Iris pigment epithelial cell (primary cell): ENCODE measurements around the gene ORAI3.

Experiments used
- DNase-seq: peaks from one replicate; pipeline ENCODE4 v3.0.0-alpha.2; 2011; ENCODE audit warnings: low read depth

ORAI3 gene

GRCh38 chr16:30947859-30948666, 805 bp upstream of the ORAI3 start:
- peak; percentile 98 for DNase-seq

- peak; percentile 84 for DNase-seq
These were observed 1.0 kb downstream of the ORAI3 start for GRCh38 chr16:30949650-30950515.

DNA sequence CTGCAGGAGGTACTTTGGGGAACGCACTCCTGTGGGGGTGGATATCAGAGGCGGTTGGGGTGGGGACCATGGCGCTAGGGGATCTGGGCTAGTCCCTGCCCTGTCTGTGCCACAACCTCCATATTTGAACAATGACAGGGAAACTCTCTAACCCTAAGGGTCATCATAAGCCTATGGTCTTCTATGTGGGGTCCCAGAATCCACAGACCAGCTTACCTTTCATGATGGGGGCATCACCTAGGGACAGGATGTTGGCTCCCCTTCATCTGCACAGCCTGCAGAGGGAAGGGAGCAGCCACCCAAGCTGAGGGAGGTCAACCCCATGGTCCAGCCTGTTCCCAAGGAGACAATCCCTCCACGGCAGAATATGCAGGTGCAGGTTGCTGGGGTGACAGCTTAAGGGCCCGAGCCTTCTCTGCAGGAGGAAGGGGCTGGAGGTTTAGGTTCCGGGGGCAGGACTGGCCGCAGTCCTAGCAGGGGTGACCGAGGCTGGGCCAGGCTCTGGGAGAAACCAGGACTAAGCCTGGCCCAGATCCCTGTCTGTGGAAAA, 1.7 kb downstream of the ORAI3 start:
- no peak for DNase-seq

DNA sequence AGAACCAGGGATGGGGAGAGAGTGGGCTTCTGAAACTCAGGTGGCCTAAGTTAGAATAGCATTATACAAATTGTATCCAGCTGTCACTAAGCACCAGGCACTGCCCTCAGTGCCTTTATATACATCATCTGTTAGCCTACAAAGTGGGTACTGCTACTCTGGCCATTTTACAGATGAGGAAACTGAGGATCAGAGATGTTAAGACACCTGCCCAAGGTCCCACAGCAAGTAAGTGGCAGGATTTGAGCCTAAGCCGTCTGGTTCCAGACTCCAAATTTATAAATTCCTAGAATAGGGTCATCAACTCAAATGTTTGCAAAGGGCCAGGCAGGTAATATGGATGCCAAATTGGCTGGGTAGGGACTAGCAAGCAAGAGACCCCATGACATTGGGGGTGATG, 2.3 kb downstream of the ORAI3 start:
- no peak for DNase-seq

- peak; percentile 61 for DNase-seq
These were observed 2.9 kb downstream of the ORAI3 start for GRCh38 chr16:30951750-30952149.

- no peak for DNase-seq
These were observed 4.2 kb downstream of the ORAI3 start for GRCh38 chr16:30953111-30953510.

DNA sequence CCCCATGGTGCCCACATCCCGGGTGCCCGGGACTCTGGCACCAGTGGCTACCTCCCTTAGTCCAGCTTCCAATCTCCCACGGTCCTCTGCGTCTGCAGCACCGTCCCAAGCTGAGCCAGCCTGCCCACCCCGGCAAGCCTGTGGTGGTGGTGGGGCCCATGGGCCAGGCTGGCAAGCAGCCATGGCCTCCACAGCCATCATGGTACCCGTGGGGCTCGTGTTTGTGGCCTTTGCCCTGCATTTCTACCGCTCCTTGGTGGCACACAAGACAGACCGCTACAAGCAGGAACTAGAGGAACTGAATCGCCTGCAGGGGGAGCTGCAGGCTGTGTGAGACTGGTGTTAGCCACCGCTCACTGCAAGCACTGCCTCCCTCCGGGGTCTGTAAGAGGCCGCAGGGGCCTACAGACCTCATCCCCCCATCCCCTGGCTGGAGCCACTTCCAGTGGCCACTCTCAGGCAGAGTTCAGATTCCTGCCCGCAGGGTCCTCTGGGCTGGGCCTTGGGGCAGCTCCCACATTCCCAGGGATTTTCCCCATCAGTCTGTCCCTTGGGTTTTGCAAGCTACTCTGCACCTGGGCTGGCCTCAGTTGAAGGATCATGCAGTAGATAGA, 4.8 kb downstream of the ORAI3 start:
- DNase-seq = peak; percentile 80

GRCh38 chr16:30954993-30955392, 6.1 kb downstream of the ORAI3 start:
- no peak for DNase-seq

GRCh38 chr16:30956601-30957455, 8.0 kb downstream of the ORAI3 start:
- peak; percentile 85 for DNase-seq

DNA sequence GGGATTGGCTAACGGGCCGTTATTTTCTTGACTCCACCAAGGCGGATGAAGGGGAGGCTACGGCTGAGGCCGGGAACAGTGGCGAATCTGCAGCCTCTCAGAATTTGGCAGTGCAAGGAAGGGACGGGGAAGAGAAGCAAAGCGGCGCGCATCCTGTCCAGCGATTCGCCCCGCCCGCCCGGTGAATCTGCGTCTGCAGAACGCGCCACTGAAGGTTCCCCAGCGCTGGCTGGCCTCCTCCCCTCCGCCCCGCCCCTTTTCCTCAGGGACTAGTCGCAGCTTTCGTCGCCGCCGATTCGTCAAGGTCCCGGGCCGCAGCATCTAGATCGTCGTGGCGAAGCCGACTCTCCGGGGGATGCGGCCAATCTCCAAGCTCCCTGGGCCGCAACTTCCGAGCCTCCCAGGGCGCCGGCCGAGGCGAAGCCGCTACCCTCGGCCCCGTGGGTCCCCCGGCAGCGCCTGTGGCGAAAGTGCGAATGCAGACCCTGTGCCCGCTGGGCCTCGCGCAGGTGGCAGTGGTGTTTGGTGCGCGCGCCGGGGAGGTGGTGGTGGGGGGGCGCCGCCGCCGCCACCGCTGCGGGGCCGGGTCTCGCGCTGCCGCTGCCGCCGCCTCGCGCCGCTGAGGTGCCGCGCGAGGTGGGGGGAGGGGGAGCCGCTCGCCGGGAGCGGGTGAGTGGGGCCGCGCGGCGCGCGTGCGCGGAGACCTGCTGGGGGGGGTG, 8.7 kb downstream of the ORAI3 start, which contains the start of gene SETD1A:
SETD1A (plus strand) TSS at position 299 of the 719 bp plus-strand sequence. CDS start 978 bp downstream, outside the sequence.
- peak; percentile 96 for DNase-seq

DNA sequence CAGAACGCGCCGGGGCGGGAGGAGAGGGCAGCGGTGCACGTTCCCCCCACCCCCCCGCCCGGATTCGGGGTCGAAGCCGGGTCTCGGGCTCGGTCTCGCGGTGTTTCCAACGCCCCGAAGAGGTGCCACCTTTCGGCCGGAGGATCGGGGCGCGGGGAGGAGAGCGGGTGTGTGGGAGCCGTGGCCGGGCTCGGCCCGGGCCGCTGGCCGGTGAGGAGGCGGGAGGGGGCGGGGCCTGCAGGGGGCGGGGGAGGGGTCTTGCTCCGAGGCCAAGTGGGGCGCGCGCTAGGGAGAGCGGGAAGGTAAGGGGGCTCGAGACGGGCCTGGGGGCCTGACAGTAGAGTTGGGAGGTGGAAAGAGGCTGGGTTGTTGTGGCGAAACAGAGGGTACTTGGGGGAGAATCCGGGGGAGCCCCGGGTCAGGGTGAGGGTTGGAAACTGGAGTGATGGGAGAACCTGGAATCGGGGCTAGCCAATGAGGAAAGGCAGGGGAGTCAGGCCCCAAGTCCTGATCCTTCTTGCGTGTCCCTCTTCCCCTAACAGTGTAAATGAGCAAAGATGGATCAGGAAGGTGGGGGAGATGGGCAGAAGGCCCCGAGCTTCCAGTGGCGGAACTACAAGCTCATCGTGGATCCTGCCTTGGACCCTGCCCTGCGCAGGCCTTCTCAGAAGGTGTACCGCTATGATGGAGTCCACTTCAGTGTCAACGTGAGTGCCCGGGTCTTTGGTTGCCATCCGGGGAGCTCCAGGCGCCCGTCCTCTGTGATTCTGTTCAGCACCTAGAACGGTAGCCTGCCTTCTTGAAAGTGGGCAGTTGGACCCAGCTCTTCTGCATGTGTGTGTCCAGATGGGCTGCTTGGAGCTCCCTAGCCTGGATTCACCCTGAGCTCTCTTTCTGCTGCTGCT, 9.6 kb downstream of the ORAI3 start:
- DNase-seq = peak; percentile 47

DNA sequence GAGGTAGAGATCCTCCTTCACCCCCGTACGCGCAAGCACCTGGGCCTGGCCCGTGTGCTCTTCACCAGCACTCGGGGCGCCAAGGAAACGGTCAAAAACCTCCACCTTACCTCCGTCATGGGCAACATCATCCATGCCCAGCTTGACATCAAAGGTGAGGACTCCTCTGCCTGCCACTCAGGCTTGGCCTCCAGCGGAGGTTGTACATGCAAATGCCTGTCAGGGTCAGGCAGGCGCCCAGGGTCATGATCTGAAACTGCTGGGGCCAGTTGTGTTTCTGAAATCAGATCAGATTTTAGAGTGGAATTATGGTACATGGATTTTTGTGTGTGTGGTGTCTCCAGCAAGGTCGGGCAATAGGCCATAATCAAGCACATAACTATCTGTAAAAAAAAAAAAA, 12.5 kb downstream of the ORAI3 start:
- no peak for DNase-seq

DNA sequence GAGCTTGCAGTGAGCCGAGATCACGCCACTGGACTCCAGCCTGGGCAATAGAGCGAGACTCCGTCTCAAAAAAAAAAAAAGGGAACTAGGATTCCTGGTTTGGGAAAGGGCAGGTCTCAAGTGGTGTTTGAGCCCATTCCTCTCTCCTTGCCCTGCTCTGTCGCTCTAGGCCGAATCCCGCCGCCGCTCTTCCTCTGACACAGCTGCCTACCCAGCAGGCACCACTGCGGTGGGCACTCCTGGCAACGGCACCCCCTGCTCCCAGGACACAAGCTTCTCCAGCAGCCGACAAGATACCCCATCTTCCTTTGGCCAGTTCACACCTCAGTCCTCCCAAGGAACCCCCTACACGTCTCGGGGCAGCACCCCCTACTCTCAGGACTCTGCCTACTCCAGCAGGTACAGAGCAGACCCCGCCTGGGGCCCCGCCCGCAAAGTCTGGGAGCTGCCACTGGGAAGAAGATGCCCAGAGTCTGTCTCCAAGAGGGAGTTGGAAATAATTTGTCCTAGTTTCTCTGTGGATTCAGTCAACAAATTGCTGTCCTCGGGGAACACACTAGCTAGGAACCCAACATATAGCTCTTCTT, 15.2 kb downstream of the ORAI3 start:
- no peak for DNase-seq

DNA sequence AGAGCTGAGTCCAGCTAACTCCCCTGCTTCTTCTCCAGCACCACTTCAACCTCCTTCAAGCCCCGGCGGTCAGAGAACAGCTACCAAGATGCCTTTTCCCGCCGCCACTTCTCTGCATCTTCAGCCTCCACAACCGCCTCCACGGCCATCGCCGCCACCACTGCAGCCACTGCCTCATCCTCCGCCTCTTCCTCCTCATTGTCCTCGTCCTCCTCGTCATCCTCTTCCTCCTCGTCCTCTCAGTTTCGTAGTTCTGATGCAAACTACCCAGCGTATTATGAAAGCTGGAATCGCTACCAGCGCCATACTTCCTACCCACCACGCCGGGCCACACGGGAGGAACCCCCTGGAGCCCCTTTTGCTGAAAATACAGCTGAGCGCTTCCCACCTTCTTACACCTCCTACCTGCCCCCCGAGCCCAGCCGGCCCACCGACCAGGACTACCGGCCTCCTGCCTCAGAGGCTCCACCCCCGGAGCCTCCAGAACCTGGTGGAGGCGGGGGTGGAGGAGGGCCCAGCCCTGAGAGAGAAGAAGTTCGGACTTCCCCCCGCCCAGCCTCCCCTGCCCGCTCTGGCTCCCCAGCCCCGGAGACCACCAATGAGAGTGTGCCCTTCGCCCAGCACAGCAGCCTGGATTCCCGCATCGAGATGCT, 15.8 kb downstream of the ORAI3 start:
- DNase-seq = no peak

DNA sequence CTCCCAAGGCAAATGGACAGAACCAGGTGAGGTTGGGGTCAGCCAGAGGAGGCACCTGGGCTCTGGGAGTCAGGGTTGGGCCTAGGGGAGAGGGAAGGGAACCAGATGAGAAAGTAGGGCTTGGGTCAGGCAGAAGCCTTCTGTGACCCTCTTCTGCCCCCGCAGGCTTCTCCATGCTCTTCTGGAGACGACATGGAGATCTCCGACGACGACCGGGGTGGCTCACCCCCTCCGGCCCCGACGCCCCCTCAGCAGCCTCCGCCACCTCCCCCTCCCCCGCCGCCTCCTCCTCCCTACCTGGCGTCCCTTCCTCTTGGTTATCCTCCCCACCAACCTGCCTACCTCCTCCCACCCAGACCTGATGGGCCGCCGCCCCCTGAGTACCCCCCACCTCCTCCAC, 16.6 kb downstream of the ORAI3 start:
- no peak for DNase-seq

- DNase-seq = no peak
These were observed 17.3 kb downstream of the ORAI3 start for GRCh38 chr16:30966033-30966619.

GRCh38 chr16:30967795-30968194, 18.9 kb downstream of the ORAI3 start:
- DNase-seq = no peak

- DNase-seq = no peak
These were observed 20.5 kb downstream of the ORAI3 start for GRCh38 chr16:30969246-30969842.
